Right ventricle myocardium superior (tissue), 1 donor: ENCODE measurements around the gene TXNDC17. TPM values are rescaled to one million over a fixed set of nuclear protein-coding genes. Genes with fewer than 3 reads are reported as not detected.
"Not testable (repeated sequence)": the region's sequence is repeated elsewhere in the genome, so short reads cannot be mapped to it uniquely, and the experiment has no call there.

ENCODE experiments used
- ATAC-seq: fragments of 200-7000 bp; cut with Tn5 transposase; one replicate; pipeline ENCODE4 v1.9.1; 2020; ENCODE audit warnings: mild to moderate bottlenecking; ENCODE audit not compliant: poor library complexity
- DNase-seq: peaks from one replicate; pipeline ENCODE4 v3.0.0-alpha.2; 2020
- intact Hi-C: fragments of 100-400 bp; cut with DNase I; formaldehyde crosslinking; loops from one replicate; pipeline ENCODE4 v1.11.2; 2022
- total RNA-seq: library from RNA; stranded (reverse); fragmentation: NEBNext Ultra II Directional; extraction: Animal tissue kit (Norgen Biotek cat#: 25700); gene quantifications from one replicate; pipeline ENCODE4 v1.2.1, GENCODE V29; 2021
- donor health status: DM: no; HTN: yes; CAD: no; lungs with severe emphysema.

TXNDC17 gene
- total RNA-seq, 1 donor from 2014 or later, result 44.5 TPM

DNA sequence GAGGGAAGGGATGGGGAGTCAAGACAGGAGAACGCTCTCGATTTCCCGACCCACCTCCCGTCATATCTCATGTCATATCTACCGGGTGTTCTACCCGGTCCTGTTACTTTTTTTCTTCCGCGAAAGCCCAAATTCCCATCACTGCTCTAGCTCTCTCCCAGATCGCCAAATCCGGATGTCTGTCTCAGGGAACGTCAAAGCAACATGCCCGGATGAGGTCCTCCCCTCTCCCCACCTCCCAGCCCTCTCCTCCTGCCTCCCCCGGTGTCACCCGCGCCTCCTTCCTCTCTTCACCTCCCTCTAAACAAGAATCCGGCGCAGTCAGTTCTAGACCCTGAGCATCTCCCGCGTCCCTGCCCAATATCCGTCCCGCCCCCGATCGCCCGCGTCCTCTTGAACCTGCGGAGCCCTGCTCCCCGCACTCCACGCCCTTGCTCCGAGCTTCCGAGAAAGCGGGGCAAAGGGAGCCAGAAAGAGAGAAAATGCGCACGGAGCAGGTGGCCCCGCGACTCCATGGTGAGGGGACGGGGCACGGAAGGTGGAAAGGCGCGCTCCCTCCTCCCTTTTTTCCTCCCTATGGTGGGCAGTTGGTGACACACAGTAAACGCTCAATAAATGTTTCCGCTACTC, 15.0 kb downstream of the TXNDC17 start:
- DNase-seq, intact Hi-C loops: not testable (repeated sequence)

DNA sequence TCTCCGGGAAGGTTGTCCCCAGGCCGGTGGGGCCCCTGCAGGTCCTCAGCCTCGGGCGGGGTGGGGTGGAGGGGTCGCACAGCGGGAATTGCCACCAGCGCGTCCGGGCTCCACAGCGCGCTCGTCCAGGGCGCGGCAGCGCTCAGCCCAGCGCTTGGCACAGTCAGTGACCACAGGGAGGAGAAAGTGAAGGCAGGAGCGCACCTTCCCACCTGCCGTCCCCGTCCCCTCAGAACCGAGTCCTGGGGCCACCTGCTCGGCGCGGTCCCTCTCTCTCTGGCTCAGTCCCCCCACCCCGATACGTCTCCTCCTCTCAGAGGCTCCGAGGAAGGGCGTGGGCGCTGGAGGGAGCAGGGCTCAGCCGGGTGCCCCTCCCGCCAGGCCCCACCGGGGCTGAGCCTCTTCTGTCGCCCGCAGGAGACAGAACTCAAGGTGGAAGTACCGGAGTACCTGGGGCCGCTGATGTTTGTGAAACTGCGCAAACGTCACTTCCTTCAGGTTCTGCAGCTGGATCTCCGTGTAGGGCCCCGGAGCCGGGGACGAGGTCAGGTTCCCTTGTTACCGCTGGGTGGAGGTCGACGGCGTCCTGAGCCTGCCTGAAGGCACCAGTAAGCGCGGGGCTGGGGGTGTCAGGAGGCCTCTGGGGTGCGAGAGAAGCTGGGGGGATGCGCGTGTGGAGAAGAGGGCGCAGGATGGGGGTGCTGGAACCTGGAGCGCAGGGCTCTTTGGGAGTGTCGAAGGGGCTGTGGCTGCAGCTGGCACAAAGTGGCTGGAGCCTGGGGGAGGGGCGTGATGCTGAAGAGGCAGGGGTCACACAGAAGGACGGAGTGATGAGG, 16.2 kb downstream of the TXNDC17 start:
- ATAC-seq, DNase-seq, intact Hi-C loops: not testable (repeated sequence)

More for the DNA sequence above, 15.0 kb downstream of the TXNDC17 start:
- ATAC-seq, result not testable (repeated sequence)

DNA sequence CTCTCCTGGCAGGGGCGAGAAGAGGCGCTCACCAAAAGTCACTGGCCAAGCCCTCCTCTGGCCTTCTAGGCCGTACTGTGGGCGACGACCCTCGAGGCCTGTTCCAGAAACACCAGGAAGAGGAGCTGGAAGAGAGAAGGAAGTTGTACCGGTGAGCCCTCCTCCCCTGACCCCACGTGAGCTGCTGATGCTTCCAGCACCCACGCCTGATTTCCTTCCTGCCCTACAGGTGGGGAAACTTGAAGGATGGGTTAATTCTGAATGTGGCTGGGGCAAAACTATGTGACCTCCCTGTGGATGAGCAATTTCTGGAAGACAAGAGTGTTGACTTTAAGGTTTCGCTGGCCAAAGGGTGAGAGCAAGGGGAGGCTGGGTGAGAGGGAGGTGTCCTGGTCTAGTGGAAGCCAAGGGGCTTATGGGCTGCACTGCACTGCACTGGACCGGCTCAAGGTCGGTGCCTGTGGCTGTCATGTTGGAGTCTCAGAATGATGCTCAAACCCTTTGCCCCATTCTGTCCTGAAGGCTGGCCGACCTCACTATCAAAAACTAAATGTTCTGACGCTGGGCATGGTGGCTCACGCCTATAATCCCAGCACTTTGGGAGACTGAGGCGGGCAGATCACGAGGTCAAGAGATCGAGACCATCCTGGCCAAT, 16.9 kb downstream of the TXNDC17 start:
- intact Hi-C loops, result no loop called here
- ATAC-seq (no peak), DNase-seq (no peak)

DNA sequence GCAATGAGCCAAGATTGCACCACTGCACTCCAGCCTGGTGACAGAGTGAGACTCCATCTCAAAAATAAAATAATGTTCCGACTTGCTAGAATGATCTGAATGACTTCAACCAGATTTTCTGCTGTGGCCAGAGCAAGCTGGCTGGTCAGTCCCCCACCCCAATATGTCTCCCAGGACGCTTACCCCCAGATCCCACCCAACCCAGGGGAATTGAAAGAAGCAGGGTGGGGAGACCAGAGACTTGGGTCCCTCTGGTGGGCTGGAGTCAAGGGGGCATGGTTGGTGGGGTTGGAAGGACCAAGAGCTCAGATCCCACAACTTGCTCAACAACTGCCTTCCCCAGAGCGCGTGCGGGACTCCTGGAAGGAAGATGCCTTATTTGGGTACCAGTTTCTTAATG, 17.6 kb downstream of the TXNDC17 start:
- DNase-seq, ATAC-seq, intact Hi-C loops: not testable (repeated sequence)

DNA sequence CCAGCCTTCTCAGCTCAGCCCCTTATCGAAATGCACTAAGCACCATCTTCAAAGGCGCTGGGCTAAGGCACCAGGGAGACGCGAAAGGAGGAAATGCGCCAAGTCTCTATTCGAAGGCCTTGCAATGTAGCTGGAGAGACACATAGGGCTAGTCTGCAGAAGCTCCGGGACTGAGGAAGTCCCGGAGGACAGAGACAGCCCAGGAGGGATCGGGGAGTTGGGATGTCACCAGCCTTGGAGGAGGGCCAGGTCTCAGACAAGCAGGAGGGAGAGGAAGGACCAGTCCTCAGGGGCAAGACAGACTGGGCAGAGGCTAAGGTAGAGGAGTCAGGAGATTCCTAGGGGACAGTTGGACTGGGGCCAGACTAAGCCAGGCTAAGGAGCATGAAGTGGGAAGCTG, 19.2 kb downstream of the TXNDC17 start:
- DNase-seq (no peak), ATAC-seq (no peak)
- intact Hi-C loops, result loop anchor here (10.0 kb wide), 1 partner anchor 345 kb away; no protein-coding TSS in a partner anchor

DNA sequence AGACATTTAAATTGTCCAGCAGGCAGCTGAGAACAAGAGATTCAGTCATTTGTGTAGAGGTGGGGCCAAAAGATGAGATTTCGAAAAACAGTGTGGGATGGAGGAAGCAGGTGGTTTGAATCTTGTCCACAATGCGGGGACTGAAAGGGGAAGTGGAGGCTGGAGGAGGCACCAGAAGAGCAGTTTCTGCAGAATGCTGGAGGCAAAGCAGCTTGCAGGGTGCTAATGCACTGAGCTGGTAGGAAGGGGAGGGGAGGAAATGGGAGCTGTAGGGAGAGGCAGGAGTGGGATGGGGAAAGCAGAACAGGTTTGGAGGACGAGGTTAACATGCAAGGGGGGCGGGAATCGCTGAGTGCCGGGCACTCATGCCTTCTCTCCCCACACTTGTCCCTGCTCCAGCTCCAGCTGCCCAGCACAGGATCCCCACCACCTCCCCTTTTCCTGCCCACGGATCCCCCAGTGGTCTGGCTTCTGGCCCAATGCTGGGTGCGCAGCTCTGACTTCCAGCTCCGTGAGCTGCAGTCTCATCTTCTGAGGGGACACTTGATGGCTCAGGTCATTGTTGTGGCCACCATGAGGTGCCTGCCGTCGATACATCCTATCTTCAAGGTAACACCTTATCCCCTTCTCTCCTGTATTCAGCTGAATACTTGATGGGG, 20.1 kb downstream of the TXNDC17 start:
- peak; percentile 43 for ATAC-seq
- DNase-seq, result no peak

DNA sequence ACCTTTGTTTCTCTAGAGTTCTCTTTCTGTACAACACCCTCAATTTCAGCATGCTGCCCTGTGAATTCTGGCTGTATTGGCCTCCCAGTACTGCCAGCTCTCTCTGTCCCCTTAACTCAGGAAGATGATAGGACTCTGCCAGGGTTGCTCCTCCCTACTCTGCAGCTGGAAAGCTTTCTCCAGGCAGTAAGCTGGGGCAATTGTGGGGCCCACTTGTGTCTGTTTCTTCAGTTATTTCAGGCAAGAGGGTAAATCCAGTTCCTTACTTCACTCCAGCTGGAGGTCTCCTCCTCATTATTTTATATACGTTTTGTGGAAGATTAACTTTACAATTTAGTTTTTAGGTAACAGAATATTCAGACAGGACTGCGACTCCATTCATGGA, 20.6 kb downstream of the TXNDC17 start:
- DNase-seq, result no peak
- ATAC-seq, result no peak
- intact Hi-C loops, result loop anchor here (10.0 kb wide), 1 partner anchor 343 kb away; no protein-coding TSS in a partner anchor

More for the DNA sequence above, 20.1 kb downstream of the TXNDC17 start:
- intact Hi-C loops, result loop anchor here (10.0 kb wide), 1 partner anchor 344 kb away; no protein-coding TSS in a partner anchor

DNA sequence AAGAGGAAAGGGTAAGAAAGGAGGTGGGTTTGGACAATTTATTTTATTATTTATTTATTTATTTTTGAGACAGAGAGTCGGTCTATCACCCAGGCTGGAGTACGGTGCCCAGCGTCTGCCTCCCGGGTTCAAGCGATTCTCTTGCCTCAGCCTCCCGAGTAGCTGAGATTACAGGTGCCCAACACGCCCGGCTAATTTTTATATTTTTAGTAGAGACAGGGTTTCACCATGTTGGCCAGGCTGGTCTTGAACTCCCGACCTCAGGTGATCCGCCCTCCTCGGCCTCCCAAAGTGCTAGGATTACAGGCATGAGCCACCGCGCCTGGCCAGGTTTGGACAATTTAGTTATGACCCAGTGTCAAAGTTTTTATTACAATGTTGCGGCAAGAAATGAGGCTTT, 22.3 kb downstream of the TXNDC17 start:
- intact Hi-C loops, result loop anchor here (10.0 kb wide), 1 partner anchor 342 kb away; no protein-coding TSS in a partner anchor
- not testable (repeated sequence) for DNase-seq, ATAC-seq

DNA sequence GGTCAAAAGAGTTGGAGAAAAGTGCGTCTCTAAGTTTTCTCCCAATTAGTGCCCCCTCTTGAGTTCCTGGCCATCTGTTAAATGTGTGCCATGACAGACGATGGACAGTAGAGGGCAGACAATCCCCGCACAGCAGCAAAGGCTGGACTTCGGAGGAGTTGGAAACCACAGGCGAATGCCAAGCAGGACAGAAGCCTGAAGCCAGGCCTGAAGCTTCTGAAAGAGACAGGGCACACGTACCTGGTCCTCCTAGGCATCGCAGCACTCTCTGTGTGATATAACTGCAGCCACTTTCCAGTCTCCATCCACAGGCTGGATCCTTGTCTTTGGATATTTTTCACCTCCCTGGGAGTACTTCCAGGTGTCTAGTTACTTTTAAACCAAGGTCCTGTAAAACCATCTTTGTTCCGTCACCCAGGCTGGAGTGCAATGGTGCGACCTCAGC, 25.2 kb downstream of the TXNDC17 start:
- DNase-seq, result peak; percentile 77
- peak; percentile 94 for ATAC-seq
- intact Hi-C loops, result loop anchor here (10.0 kb wide), 1 partner anchor 339 kb away; no protein-coding TSS in a partner anchor

DNA sequence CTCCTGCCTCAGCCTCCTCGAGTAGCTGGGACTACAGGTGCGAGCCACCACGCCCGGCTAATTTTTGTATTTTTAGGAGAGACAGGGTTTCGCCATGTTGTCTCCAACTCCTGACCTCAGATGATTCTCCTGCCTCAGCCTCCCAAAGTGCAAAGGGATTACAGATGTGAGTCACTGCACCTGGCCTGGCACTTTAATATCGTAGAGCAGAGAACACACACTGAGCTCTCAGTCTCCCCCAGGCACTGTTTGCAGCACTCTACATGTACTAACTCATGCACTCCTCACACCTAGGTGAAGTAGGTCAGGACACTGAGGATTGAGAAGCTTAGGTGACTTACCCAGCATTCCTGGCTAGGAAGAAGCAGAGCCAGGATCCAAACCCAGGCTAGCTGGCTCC, 25.7 kb downstream of the TXNDC17 start:
- intact Hi-C loops, result loop anchor here (10.0 kb wide), 1 partner anchor 338 kb away; no protein-coding TSS in a partner anchor
- DNase-seq, result no peak
- ATAC-seq, result no peak

DNA sequence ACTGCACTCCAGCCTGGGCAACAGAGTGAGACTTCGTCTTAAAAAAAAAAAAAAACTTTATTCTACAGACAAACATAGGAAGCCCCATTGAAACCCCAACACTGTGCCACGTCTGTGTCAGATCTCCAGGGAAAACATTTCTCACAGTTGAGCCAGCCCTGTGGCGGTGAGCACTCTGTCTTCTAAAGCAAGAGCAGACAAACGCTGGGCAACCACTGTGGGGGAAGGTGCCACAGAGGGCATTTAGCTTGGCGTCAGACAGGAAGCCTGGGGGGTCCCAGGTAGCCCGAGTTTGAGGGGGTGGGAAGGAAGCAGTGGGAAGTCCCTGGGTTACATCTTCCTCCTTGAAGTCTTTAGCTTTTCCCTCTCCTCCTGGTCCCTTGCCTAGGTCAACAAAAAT, 26.7 kb downstream of the TXNDC17 start:
- intact Hi-C loops, result loop anchor here (10.0 kb wide), 1 partner anchor 337 kb away; no protein-coding TSS in a partner anchor
- ATAC-seq, result no peak
- no peak for DNase-seq

DNA sequence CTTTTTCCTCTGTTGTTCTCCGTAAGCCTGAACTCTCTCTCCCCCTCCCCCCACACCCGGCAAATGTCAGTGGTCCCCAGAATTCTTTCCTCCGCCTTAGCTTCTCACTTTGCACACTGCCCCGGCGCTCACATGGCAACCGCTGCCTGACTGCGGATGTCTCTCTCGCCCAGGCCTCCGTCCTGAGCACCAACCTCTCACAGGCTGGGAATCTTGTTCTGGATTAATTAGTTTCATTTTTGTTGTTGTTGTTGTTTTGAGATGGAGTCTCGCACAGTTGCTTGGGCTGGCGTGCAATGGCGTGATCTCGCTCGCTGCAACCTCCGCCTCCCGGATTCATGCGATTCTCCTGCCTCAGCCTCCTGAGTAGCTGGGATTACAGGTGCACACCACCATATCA, 27.4 kb downstream of the TXNDC17 start:
- intact Hi-C loops, result loop anchor here (10.0 kb wide), 1 partner anchor 337 kb away; no protein-coding TSS in a partner anchor
- DNase-seq (no peak), ATAC-seq (no peak)

DNA sequence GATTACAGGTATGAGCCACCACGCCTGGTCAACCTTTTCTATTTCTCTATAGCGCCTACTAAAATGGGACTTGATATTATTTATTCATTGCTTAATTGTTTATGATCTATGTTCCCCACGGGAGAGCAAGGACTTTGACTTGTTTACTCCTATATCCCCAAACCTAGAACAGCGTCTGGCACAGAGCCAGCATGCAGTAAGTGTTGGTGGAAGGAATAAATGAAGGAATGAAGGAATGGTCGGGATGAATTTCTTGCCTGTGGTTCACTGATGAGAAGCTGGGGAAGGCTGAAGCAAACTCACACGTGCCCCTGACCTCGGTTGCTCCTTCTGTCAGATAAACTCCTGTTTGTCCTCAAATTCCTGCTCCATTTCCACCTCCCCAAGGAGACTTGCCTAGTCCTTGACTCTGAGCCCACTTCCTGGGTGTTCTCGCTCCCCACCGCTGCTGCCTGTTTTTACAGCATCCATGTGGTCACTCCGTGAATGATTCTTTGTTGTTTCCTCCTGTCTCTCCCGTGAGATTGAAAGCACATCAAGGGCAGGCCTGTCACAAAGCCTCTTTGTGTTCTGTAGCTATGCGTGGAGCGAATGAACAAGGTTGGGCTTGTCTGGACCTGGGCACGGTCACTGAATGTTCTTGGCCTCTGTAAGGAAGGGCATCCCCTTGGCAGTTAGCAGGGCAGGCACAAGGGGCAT, 28.0 kb downstream of the TXNDC17 start:
- no peak for DNase-seq
- no peak for ATAC-seq
- intact Hi-C loops, result loop anchor here (10.0 kb wide), 1 partner anchor 336 kb away; no protein-coding TSS in a partner anchor

DNA sequence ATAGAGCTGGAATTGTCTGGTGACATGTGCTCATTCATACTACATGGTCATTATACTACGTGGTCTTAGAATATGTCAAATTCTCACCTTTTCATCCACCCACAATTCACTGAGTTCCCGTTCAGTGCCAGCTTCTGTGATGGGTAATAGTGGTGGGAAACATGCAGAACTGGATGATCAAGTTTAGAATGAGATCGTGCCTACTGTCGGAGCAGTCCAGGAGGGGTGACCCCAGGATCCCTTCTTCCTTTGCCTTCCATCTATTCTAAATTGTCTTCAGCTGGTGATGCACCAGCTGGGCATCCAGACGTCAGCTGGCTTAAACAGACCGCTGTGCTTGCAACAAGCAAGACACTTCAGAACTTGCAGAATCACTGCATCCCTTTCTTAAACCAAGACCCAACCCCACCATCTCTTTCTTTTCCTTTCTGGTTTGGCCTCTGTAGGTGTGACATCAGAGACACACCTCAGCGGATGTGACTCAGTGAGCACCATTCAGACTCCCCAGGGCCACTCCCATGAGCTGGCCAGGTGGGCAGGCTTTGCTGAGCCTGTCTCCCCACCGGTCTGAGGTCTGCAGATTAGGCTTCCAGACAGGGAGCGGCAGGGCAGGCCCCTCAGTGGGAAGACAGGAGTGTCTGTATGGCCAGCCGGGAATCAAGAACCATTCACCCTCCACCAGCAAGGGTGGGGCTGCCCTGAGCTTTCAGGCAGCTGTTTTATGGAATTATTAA, 28.8 kb downstream of the TXNDC17 start:
- ATAC-seq (no peak), DNase-seq (no peak)
- intact Hi-C loops, result loop anchor here (10.0 kb wide), 1 partner anchor 335 kb away; no protein-coding TSS in a partner anchor

DNA sequence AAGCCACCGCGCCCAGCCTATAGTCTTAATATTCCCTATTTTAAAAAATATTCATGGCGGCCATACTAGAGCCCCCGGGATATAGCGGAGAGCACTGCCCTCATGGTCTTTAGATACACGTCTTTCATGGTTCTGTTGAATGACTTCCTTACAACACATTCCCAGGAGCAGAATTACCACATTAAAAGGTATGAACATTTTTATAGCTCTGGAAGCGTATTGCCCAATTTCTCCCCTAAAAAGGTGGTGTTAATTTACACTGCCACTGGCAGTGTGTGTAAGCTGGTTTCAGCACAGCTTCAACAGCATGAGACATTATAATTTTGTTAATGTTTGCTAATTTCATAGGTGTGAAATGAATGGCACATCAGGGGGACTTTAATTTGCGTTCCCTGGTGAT, 29.7 kb downstream of the TXNDC17 start:
- intact Hi-C loops, result no loop called here
- ATAC-seq (no peak), DNase-seq (no peak)

DNA sequence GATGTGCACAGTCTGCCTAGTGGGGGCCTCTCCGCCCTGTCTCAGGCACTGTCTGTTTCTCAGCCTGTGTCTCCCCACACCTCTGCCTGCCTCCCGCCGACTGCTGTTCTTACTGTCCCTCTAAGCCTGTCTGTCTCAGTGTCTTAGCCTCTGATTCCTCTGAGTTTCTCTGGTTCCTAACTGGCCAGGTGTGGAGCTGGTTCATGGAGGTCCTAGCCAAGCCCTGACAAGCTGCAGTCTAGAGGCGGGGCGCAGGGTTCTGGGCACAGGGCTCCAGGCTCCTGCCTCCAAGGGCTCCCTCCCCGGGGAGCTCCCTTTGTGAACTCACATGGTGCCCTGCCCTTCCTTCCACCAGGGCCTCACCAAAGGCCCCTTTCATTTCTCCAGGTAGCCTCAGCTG, 30.1 kb downstream of the TXNDC17 start:
- intact Hi-C loops, result no loop called here
- ATAC-seq (no peak), DNase-seq (no peak)

DNA sequence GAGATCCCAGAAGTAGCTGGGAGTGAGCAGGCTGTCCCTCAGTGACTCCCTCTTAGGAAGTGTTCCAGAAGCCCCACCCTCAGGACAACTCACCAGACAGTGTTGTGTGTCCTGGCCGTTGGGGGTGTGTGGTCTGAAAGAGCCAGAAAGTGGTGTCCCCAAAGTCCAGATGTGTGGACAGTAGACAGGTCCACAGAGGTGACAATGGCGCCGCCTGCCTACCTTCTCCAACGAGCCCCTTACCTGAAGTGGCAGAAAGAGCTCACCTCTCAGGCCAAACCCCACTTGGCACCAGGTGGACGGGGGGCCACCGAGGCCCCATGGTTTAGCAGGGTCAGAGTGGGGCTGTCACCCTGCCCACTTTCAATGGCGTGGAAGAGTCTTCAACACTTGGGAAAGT, 30.6 kb downstream of the TXNDC17 start:
- intact Hi-C loops, result no loop called here
- DNase-seq (no peak), ATAC-seq (no peak)
